Astrocyte of the hippocampus (primary cell): ENCODE data around the gene CHCT1.

Experiments
- DNase-seq: peaks from one replicate; pipeline ENCODE4 v3.0.0; 2011; ENCODE audit warnings: low read depth, low spot score

Gene CHCT1

DNA sequence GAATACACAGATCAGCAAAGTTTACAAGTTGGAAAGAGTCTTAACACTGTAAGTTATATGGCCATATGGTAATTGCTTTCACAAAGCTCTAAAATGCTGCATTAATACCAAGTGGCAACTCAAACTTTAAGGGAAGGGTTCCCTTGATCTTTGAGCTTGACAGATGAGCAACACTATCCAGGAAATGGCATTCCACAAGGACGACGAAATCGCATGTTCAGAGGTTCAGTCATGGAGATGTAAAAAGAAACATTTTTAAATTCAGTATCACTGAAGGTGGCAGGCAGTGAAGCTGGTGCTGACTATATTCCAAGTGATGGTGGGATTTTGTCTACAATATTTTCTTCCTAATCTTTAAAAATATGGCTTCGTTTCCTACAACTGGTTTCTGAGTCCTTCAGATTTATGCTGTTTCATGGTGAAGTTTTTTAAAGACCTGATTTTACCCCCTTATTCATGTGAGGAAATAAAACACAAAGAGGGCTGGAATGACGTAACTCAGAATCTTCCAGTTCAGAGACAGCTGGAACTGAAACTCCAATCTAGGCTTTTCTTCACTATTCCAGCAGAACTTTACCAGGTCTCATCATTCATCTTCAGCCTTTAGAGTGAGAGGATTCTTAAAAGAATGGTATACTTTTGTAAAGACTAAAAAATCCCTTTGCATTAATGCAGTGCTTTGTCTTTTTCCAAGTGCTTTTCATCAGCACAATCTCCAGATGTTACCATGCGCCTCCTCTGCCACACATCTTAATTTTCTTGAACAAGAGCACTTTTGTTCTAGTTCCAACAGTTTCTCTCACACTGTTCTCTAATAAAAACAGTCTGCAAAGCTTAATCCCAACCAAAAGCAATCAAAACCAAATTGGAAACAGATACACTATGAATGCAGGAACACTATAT lies 20.2 kb downstream of the CHCT1 start:
- DNase-seq = peak; percentile 17

- no peak for DNase-seq
Observed at GRCh38 chr17:60443713-60444112, 21.4 kb downstream of the CHCT1 start.

GRCh38 chr17:60445144-60445543 lies 22.9 kb downstream of the CHCT1 start:
- no peak for DNase-seq

- no peak for DNase-seq
Observed at GRCh38 chr17:60447375-60447774, 25.1 kb downstream of the CHCT1 start.

DNA sequence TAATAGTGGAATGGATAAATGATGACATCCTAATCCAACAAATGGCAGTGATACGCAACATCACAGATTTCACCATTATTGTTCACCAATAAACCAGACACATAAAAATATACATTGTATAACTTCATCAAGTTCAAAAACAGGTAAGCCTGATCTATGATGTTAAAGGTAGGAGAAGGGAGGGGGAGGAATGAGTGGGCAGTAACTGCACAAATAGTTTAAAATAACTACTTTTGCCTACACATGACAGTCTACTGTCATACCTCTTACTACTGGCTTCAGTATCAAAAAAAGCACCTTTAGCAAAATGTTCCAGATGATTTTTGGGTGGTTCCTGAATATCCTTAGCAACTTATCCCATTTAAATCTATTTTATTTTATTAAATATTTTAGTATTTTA lies 28.8 kb downstream of the CHCT1 start:
- no peak for DNase-seq

- no peak for DNase-seq
Observed at GRCh38 chr17:60451965-60452364, 29.7 kb downstream of the CHCT1 start.

DNA sequence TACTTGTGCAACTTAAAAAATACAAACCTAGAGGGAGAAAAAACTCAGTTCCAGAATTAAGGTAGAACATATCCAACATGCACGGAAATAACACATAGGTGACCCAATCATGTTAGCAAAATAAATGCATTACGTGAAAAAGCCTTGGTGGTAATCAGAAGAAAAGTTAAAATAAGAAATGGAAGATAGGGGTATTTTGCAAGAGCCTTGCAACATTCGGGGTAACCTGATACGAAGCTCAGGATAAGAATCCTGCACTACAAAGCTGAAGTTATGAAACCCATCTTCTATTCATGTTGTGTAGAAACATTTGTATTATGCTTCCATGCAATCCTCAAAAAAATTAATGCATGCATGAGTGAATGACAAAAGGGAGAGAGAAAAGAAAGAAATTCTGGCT lies 33.1 kb downstream of the CHCT1 start:
- no peak for DNase-seq

DNA sequence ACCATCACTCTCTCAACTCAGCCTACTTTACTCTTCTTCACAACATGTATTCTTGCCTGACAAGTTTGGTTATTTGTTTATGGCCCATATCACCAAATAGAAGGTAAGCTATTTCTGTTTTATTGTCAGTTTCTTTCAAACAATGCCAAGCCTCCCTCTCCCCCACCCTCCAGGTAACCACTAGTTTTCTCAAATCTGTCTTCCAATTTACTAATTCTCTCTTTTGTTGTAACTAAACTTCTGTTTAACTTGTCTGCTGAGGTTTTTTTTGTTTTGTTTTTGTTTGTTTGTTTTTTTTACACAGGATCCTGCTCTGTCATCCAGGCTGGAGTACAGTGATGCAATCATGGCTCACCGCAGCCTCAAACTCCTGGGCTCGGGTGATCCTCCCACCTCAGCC lies 34.9 kb downstream of the CHCT1 start:
- no peak for DNase-seq

- no peak for DNase-seq
Observed at GRCh38 chr17:60461584-60461983, 39.3 kb downstream of the CHCT1 start.

DNA sequence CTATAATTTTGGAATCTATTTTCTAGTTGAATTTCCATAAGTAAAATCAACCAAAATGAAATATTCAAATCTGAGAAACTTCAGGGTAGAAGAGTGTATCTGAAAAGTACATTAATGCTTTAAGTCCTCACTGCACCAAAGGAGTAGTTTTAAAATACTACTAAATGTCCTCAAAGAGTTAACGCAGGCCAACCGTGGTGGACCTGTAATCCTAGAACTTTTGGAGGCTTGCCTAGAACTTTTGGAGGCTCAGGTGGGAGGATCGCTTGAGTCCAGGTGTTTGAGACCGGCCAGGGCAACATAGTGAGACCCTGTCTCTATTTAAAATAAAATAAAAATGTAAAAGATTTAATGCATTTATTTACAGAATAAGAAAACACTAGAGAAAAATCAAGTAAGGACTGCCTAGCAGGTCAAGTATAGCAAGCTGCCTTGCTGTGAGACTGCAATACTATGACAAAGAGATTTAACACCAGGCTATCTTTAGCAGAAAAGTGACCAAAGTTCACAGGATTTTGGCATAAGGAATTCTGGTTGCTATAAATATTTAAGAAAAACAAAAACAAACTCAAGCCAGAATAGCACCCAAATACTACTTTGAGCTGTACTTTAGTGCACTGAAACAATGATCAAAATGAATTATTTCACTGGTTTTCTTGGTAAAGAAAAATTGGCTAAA lies 41.0 kb downstream of the CHCT1 start:
- no peak for DNase-seq

- DNase-seq = no peak
Observed at GRCh38 chr17:60464343-60464742, 42.1 kb downstream of the CHCT1 start.

- DNase-seq = no peak
Observed at GRCh38 chr17:60468371-60468770, 46.1 kb downstream of the CHCT1 start.

- no peak for DNase-seq
Observed at GRCh38 chr17:60471451-60471850, 49.2 kb downstream of the CHCT1 start.

- DNase-seq = no peak
Observed at GRCh38 chr17:60472449-60472848, 50.2 kb downstream of the CHCT1 start.

- no peak for DNase-seq
Observed at GRCh38 chr17:60473788-60474187, 51.5 kb downstream of the CHCT1 start.
